WTC11 (cell line): ENCODE data around the gene VLDLR. TPM values are rescaled to one million over a fixed set of nuclear protein-coding genes. Genes with fewer than 3 reads are reported as not detected.

Experiments
- ATAC-seq: fragments of 200-7000 bp; cut with Tn5 transposase; 2 replicates; pipeline ENCODE4 v1.10.0; 2021; ENCODE audit warnings: mild to moderate bottlenecking, moderate library complexity
- CTCF ChIA-PET: fragments of 300-600 bp; sonication (Branson Sonifier 250); formaldehyde crosslinking; loops from one replicate; lab custom pipeline; 2021; ENCODE audit warnings: antibody characterized with exemption; lab: Charles Lee
- POLR2A ChIA-PET: fragments of 350-600 bp; sonication (Branson Sonifier 250); formaldehyde crosslinking; loops from one replicate; lab custom pipeline; 2021; ENCODE audit warnings: antibody characterized with exemption; lab: Charles Lee
- DNase-seq: peaks from one replicate; pipeline ENCODE4 v3.0.0; 2021; ENCODE audit warnings: low spot score
- H3K27ac Mint-ChIP-seq: 2 replicates; pipeline ENCODE4 v1.8.0; 2021; ENCODE audit warnings: mixed read lengths
- H3K27me3 Mint-ChIP-seq: 2 replicates; pipeline ENCODE4 v1.8.0; 2021; ENCODE audit warnings: low read depth, mild to moderate bottlenecking, moderate library complexity, mixed read lengths
- H3K36me3 Mint-ChIP-seq: 2 replicates; pipeline ENCODE4 v1.8.0; 2021; ENCODE audit warnings: mixed read lengths
- H3K4me1 Mint-ChIP-seq: 2 replicates; pipeline ENCODE4 v1.8.0; 2022; ENCODE audit warnings: mixed read lengths
- H3K4me3 Mint-ChIP-seq: 2 replicates; pipeline ENCODE4 v1.8.0; 2021; ENCODE audit warnings: mild to moderate bottlenecking, moderate library complexity, mixed read lengths
- H3K9me3 Mint-ChIP-seq: 2 replicates; pipeline ENCODE4 v1.8.0; 2021; ENCODE audit warnings: mixed read lengths
- CTCF ChIP-seq: fragments of 200-600 bp; IDR thresholded peaks from 2 replicates; pipeline ENCODE4 v1.8.0; 2022; ENCODE audit warnings: antibody characterized with exemption
- E2F5 ChIP-seq: sonication (generic); formaldehyde crosslinking; IDR thresholded peaks from 2 replicates; pipeline ENCODE4 v1.8.1; 2022; ENCODE audit warnings: mild to moderate bottlenecking, moderate library complexity, missing genetic modification reagents
- ESRRA ChIP-seq: sonication (generic); formaldehyde crosslinking; IDR thresholded peaks from 2 replicates; pipeline ENCODE4 v1.8.1; 2022; ENCODE audit warnings: mild to moderate bottlenecking, missing genetic modification reagents, borderline replicate concordance
- GABPB1 ChIP-seq: sonication (generic); formaldehyde crosslinking; IDR thresholded peaks from 2 replicates; pipeline ENCODE4 v1.8.1; 2023; ENCODE audit warnings: mild to moderate bottlenecking, missing genetic modification reagents
- GTF2I ChIP-seq: fragments of 250-450 bp; sonication (Bioruptor Pico); conservative IDR thresholded peaks from 2 replicates; pipeline ENCODE4 v1.4.0; 2021; ENCODE audit warnings: mild to moderate bottlenecking
- HMGXB4 ChIP-seq: sonication (generic); formaldehyde crosslinking; IDR thresholded peaks from 2 replicates; pipeline ENCODE4 v1.8.1; 2023; ENCODE audit warnings: mild to moderate bottlenecking, moderate library complexity, missing genetic modification reagents
- MAX ChIP-seq: sonication (generic); formaldehyde crosslinking; IDR thresholded peaks from 2 replicates; pipeline ENCODE4 v1.8.0; 2022; ENCODE audit warnings: mild to moderate bottlenecking, missing genetic modification reagents
- RELA ChIP-seq: sonication (generic); formaldehyde crosslinking; IDR thresholded peaks from 2 replicates; pipeline ENCODE4 v1.8.1; 2022; ENCODE audit warnings: missing genetic modification reagents, mild to moderate bottlenecking, borderline replicate concordance
- SP1 ChIP-seq: sonication (generic); formaldehyde crosslinking; conservative IDR thresholded peaks from 2 replicates; pipeline ENCODE4 v1.8.1; 2022; ENCODE audit warnings: missing genetic modification reagents
- TEAD1 ChIP-seq: sonication (generic); formaldehyde crosslinking; IDR thresholded peaks from 2 replicates; pipeline ENCODE4 v1.8.0; 2022; ENCODE audit warnings: mild to moderate bottlenecking, missing genetic modification reagents
- ZNF219 ChIP-seq: sonication (generic); formaldehyde crosslinking; IDR thresholded peaks from 2 replicates; pipeline ENCODE4 v1.8.0; 2023; ENCODE audit warnings: missing genetic modification reagents, mild to moderate bottlenecking, borderline replicate concordance
- total RNA-seq: library from RNA; stranded (reverse); gene quantifications from 3 replicates; pipeline ENCODE4 v1.2.3, GENCODE V29; 2021
- TF ChIP-seq, protein P1 (sequence below): sonication (generic); formaldehyde crosslinking; IDR thresholded peaks from 2 replicates; pipeline ENCODE4 v1.8.1; 2023; ENCODE audit warnings: mild to moderate bottlenecking, missing genetic modification reagents
- TF ChIP-seq, protein P2 (sequence below): sonication (generic); formaldehyde crosslinking; IDR thresholded peaks from 2 replicates; pipeline ENCODE4 v1.8.0; 2022; ENCODE audit warnings: mild to moderate bottlenecking, missing genetic modification reagents
- TF ChIP-seq, protein P3 (sequence below): sonication (generic); formaldehyde crosslinking; IDR thresholded peaks from 2 replicates; pipeline ENCODE4 v1.8.0; 2022; ENCODE audit warnings: mild to moderate bottlenecking, missing genetic modification reagents
- TF ChIP-seq, protein P4 (sequence below): fragments of 250-450 bp; sonication (Bioruptor Pico); IDR thresholded peaks from 2 replicates; pipeline ENCODE4 v1.9.0; 2021; ENCODE audit warnings: mild to moderate bottlenecking, borderline replicate concordance

Gene VLDLR
- total RNA-seq, 1 experiment from 2014 or later, result 40.8 TPM

DNA sequence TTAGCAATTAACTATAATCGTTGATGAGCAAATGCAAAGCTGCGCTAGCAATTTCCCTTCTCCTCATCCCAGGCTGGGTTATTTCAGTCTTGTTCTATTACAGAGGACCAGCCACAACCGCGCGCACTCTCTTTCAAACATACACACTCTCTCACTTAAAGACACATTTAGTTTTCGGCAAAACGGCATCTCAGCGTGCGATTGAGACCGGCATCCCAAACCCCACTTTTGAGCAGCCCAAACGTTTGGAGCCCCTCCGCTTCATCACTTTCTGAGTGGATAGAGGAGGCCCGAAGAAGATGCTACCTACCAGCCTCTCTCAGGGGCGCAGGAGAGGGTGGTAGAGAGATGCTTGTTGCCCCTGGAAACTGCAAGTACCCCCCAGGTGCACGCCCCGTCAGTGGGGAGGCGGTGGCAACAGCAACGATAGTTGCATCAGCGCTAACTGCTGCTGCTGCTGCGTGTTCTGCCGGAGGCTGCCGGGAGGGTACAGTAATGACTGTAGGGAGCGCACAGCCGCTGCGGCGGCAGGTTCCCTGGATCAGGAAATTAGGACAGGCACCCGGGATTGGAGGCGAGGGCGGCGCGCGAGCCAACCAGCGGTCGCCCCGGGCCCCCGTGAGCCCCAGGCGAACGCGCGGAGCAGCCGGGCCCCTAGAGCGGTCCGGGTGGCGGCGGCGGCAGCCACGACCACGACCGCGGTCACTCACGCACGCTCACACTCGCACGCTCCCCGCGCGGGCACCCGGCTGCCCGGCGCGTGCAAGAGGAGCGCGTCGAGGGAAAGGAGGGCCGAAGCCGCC lies 467 bp upstream of the VLDLR start (continued):
- 0 out of 2 replicates have a peak, but pooled peaks have one; percentile 36 for TF ChIP-seq E2F5 (CRISPR knock-in tag)
- 0 out of 2 replicates have a peak, but pooled peaks have one; percentile 17 for TF ChIP-seq ZNF219 (CRISPR knock-in tag)
- TF ChIP-seq ESRRA, result peak; percentile 59; the same call in 1 of the 2 replicates
- TF ChIP-seq TEAD1, result no peak
- TF ChIP-seq, protein P1, sequence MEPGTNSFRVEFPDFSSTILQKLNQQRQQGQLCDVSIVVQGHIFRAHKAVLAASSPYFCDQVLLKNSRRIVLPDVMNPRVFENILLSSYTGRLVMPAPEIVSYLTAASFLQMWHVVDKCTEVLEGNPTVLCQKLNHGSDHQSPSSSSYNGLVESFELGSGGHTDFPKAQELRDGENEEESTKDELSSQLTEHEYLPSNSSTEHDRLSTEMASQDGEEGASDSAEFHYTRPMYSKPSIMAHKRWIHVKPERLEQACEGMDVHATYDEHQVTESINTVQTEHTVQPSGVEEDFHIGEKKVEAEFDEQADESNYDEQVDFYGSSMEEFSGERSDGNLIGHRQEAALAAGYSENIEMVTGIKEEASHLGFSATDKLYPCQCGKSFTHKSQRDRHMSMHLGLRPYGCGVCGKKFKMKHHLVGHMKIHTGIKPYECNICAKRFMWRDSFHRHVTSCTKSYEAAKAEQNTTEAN, result no peak
- TF ChIP-seq, protein P2, sequence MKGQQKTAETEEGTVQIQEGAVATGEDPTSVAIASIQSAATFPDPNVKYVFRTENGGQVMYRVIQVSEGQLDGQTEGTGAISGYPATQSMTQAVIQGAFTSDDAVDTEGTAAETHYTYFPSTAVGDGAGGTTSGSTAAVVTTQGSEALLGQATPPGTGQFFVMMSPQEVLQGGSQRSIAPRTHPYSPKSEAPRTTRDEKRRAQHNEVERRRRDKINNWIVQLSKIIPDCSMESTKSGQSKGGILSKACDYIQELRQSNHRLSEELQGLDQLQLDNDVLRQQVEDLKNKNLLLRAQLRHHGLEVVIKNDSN (CRISPR knock-in tag), result peak; percentile 44; the same call in 1 of the 2 replicates
- TF ChIP-seq RELA (CRISPR knock-in tag), result no peak
- no peak; the same call in 1 of the 2 replicates for TF ChIP-seq HMGXB4 (CRISPR knock-in tag)
- peak; percentile 99 for TF ChIP-seq GABPB1 (CRISPR knock-in tag)
- peak; percentile 97 for TF ChIP-seq MAX (CRISPR knock-in tag)
- TF ChIP-seq, protein P3, sequence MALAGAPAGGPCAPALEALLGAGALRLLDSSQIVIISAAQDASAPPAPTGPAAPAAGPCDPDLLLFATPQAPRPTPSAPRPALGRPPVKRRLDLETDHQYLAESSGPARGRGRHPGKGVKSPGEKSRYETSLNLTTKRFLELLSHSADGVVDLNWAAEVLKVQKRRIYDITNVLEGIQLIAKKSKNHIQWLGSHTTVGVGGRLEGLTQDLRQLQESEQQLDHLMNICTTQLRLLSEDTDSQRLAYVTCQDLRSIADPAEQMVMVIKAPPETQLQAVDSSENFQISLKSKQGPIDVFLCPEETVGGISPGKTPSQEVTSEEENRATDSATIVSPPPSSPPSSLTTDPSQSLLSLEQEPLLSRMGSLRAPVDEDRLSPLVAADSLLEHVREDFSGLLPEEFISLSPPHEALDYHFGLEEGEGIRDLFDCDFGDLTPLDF (CRISPR knock-in tag), result 0 out of 2 replicates have a peak, but pooled peaks have one; percentile 20

DNA sequence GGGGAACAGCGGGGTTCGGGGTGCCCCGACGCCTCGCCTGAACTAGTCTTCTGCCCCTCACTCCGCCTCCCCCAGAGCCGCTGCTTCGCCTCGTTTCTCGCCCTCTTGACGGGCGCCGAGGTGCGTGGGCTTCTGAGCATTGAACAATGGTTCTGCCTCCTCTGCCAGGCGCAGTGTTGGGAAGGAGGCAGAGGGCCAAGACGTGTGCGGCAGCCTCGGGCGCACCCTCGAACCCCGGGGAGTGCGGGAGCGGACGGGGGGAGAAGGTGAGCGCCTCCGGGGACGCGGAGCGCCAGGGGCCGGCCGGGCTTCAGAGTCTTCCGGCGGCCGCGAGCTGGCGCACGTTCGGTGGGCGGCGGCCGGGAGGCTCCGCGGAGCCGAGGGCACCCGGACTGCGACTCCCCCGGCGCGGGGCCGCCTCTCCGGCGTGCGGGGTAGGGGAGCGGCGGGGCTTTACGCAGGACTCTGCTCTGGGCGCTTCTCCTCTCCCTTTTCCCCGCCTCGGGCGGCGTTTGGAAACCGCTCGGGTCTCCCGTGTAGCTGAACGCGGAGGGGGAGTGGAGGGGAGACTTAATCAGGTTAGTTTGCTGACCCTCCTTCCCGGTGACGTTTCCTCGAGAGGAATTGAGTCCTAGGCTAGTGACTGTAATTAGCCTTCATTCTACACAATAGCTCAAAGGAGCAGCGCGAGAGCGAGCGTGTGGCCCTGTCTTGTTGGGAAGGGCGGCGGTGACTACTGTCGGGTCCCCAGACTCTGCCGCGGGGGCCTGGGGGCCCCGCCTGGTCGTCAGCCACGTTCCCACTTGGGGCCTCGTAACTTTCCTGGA lies 1.1 kb downstream of the VLDLR start:
- peak; percentile 1 for ATAC-seq
- ChIA-PET POLR2A (interaction anchor here (1.4 kb wide), 1 partner anchor 10 kb away, joined by 3 read pairs; no protein-coding TSS in a partner anchor), CTCF (no interaction called here)
- Mint-ChIP-seq H3K27ac (no peak overlapping the region), H3K36me3 (peaks cover 21% of the 10 kb centered on the region), H3K27me3 (peaks cover 30% of the 10 kb centered on the region), H3K4me3 (peak overlapping the region; percentile 84), H3K4me1 (peaks cover 57% of the 10 kb centered on the region), H3K9me3 (peaks cover 8% of the 10 kb centered on the region)
- DNase-seq, result peak; percentile 13
- TF ChIP-seq CTCF (no peak), GTF2I (no peak), SP1 (CRISPR knock-in tag) (no peak)
- TF ChIP-seq, protein P3 (CRISPR knock-in tag), result no peak
- TF ChIP-seq, protein P4, sequence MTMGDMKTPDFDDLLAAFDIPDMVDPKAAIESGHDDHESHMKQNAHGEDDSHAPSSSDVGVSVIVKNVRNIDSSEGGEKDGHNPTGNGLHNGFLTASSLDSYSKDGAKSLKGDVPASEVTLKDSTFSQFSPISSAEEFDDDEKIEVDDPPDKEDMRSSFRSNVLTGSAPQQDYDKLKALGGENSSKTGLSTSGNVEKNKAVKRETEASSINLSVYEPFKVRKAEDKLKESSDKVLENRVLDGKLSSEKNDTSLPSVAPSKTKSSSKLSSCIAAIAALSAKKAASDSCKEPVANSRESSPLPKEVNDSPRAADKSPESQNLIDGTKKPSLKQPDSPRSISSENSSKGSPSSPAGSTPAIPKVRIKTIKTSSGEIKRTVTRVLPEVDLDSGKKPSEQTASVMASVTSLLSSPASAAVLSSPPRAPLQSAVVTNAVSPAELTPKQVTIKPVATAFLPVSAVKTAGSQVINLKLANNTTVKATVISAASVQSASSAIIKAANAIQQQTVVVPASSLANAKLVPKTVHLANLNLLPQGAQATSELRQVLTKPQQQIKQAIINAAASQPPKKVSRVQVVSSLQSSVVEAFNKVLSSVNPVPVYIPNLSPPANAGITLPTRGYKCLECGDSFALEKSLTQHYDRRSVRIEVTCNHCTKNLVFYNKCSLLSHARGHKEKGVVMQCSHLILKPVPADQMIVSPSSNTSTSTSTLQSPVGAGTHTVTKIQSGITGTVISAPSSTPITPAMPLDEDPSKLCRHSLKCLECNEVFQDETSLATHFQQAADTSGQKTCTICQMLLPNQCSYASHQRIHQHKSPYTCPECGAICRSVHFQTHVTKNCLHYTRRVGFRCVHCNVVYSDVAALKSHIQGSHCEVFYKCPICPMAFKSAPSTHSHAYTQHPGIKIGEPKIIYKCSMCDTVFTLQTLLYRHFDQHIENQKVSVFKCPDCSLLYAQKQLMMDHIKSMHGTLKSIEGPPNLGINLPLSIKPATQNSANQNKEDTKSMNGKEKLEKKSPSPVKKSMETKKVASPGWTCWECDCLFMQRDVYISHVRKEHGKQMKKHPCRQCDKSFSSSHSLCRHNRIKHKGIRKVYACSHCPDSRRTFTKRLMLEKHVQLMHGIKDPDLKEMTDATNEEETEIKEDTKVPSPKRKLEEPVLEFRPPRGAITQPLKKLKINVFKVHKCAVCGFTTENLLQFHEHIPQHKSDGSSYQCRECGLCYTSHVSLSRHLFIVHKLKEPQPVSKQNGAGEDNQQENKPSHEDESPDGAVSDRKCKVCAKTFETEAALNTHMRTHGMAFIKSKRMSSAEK, result no peak
